HepG2 (cell line): ENCODE data around the gene TPI1. TPM values are rescaled to one million over a fixed set of nuclear protein-coding genes. Genes with fewer than 3 reads are reported as not detected.

Source experiments
- ATAC-seq: fragments of 200-7000 bp; cut with Tn5 transposase; 3 replicates; pipeline ENCODE4 v1.9.1; 2020; ENCODE audit warnings: mild to moderate bottlenecking, moderate library complexity
- BruUV-seq: library from RNA; stranded (reverse); fragments of 400-500 nt; replicated peaks from 2 replicates; lab custom pipeline; 2021; lab: Mats Ljungman, UMichigan
- CTCF ChIA-PET: fragments of 300-600 bp; formaldehyde crosslinking; extraction: SDS; loops from one replicate; lab custom pipeline; 2021; ENCODE audit warnings: low total read pairs, inconsistent platforms, low intra/inter-chr PET ratio; lab: Yijun Ruan, JAX
- POLR2A ChIA-PET: fragments of 350-600 bp; sonication (Branson Sonifier 250); formaldehyde crosslinking; loops from one replicate; lab custom pipeline; 2020; ENCODE audit warnings: antibody characterized with exemption, inconsistent platforms; lab: Yijun Ruan, JAX
- DNase-seq: peaks from one replicate; pipeline ENCODE4 v3.0.0-alpha.2; 2015; ENCODE audit warnings: low spot score
- FAIRE-seq: peaks from 3 replicates; lab custom pipeline; 2011; peaks lifted over from hg19 to GRCh38; lab: Jason Lieb, UNC
- H2AFZ ChIP-seq: one replicate; pipeline ENCODE4 v1.6.1; 2011; ENCODE audit warnings: low read length, inconsistent platforms
- H3K27ac ChIP-seq: fragments of 300-600 bp; 3 replicates; pipeline ENCODE4 v1.8.0; 2011; ENCODE audit warnings: mixed run types, mild to moderate bottlenecking, mixed read lengths, low read length, inconsistent platforms; ENCODE audit not compliant: insufficient read depth; ENCODE audit errors: extremely low read length
- H3K27me3 ChIP-seq, 2 experiments: fragments of 200-600 bp in 1 of 2; 2 replicates in 1 of 2; 3 replicates in 1 of 2; pipeline versions ENCODE4 v1.6.0 to v1.8.0; 2011; ENCODE audit warnings: low read length in 2 of 2, mild to moderate bottlenecking in 2 of 2, moderate library complexity in 2 of 2, inconsistent platforms in 1 of 2; ENCODE audit not compliant: insufficient read depth in 2 of 2, control insufficient read depth in 1 of 2
- H3K36me3 ChIP-seq, 2 experiments: fragments of 200-600 bp in 1 of 2; replicated peaks in 1 of 2; 2 replicates in 1 of 2; 3 replicates in 1 of 2; pipeline versions ENCODE4 v1.5.1 to v1.8.0; 2011; ENCODE audit warnings: low read length in 2 of 2, inconsistent platforms in 1 of 2; ENCODE audit not compliant: insufficient read depth in 2 of 2, control insufficient read depth in 1 of 2
- H3K4me1 ChIP-seq: 2 replicates; pipeline ENCODE4 v1.5.1; 2012; ENCODE audit warnings: low read length, inconsistent platforms; ENCODE audit not compliant: insufficient read depth
- H3K4me2 ChIP-seq: 2 replicates; pipeline ENCODE4 v1.6.0; 2011; ENCODE audit warnings: low read depth, low read length, inconsistent platforms
- H3K4me3 ChIP-seq, 3 experiments: fragments of 200-600 bp in 1 of 3; sonication (generic), shearing (Covaris generic) in 1 of 3; replicated peaks in 1 of 3; 2 replicates each; pipeline ENCODE4 v1.5.1; 2011 to 2016; ENCODE audit warnings: low read length in 3 of 3, inconsistent platforms in 2 of 3, low read depth in 2 of 3, mild to moderate bottlenecking in 2 of 3, control low read depth in 1 of 3, mixed read lengths in 1 of 3; ENCODE audit not compliant: insufficient read depth in 1 of 3
- H3K79me2 ChIP-seq: one replicate; pipeline ENCODE4 v1.6.1; 2011; ENCODE audit warnings: low read length, inconsistent platforms; ENCODE audit not compliant: insufficient read depth
- H3K9ac ChIP-seq: 2 replicates; pipeline ENCODE4 v1.6.0; 2011; ENCODE audit warnings: mild to moderate bottlenecking, low read depth, low read length, inconsistent platforms; ENCODE audit not compliant: insufficient read depth
- H3K9me3 ChIP-seq: 2 replicates; pipeline ENCODE4 v1.5.1; 2012; ENCODE audit warnings: mild to moderate bottlenecking, low read length
- H4K20me1 ChIP-seq: 2 replicates; pipeline ENCODE4 v1.6.0; 2011; ENCODE audit warnings: inconsistent platforms, mild to moderate bottlenecking, low read length, moderate library complexity; ENCODE audit not compliant: insufficient read depth
- HMGA1 ChIP-seq: sonication (generic); formaldehyde crosslinking; conservative IDR thresholded peaks from 2 replicates; pipeline ENCODE4 v1.4.0; 2020; ENCODE audit warnings: missing genetic modification reagents
- HOXA9 ChIP-seq: sonication (generic); formaldehyde crosslinking; IDR thresholded peaks from 2 replicates; pipeline ENCODE4 v1.8.1; 2022; ENCODE audit warnings: missing genetic modification reagents, mild to moderate bottlenecking, moderate library complexity, borderline replicate concordance
- IKZF4 ChIP-seq: sonication (generic); formaldehyde crosslinking; IDR thresholded peaks from 2 replicates; pipeline ENCODE4 v1.5.1; 2020; ENCODE audit warnings: borderline replicate concordance, mild to moderate bottlenecking, low read depth, missing genetic modification reagents; ENCODE audit errors: not compliant biosample characterization
- LCORL ChIP-seq, 2 experiments: fragments of 450-650 bp in 1 of 2; sonication (generic) in 1 of 2; formaldehyde crosslinking in 1 of 2; IDR thresholded peaks; 2 replicates each; pipeline versions ENCODE4 v1.5.0 to v1.6.1; 2017 to 2020; ENCODE audit warnings: antibody characterized with exemption in 1 of 2, missing genetic modification reagents in 1 of 2
- TSC22D2 ChIP-seq: sonication (generic); formaldehyde crosslinking; IDR thresholded peaks from 2 replicates; pipeline ENCODE4 v1.5.1; 2020; ENCODE audit warnings: missing genetic modification reagents, mild to moderate bottlenecking, borderline replicate concordance
- YEATS2 ChIP-seq: sonication (generic); formaldehyde crosslinking; IDR thresholded peaks from 2 replicates; pipeline ENCODE4 v1.4.0; 2020; ENCODE audit warnings: missing genetic modification reagents, borderline replicate concordance
- ZFAT ChIP-seq: sonication (generic); formaldehyde crosslinking; conservative IDR thresholded peaks from 2 replicates; pipeline ENCODE4 v1.8.1; 2023; ENCODE audit warnings: missing genetic modification reagents, inconsistent platforms
- ZNF567 ChIP-seq: sonication (generic); formaldehyde crosslinking; IDR thresholded peaks from 2 replicates; pipeline ENCODE4 v1.8.1; 2023; ENCODE audit warnings: mild to moderate bottlenecking, missing genetic modification reagents, borderline replicate concordance
- ZNF816 ChIP-seq: sonication (generic); formaldehyde crosslinking; IDR thresholded peaks from 2 replicates; pipeline ENCODE4 v1.8.0; 2022; ENCODE audit warnings: missing genetic modification reagents, mild to moderate bottlenecking, borderline replicate concordance
- ZSCAN25 ChIP-seq: sonication (generic); formaldehyde crosslinking; IDR thresholded peaks from 2 replicates; pipeline ENCODE4 v1.8.0; 2022; ENCODE audit warnings: mild to moderate bottlenecking, missing genetic modification reagents
- WGBS: methylation state at CpG from one replicate; pipeline ENCODE4 v1.1.6; 2017; ENCODE audit warnings: low lambda C conversion rate; 5-methylcytosine and 5-hydroxymethylcytosine counted together
- in situ Hi-C: cut with HindIII; loops from 2 replicates; pipeline ENCODE4 v1.10.0; 2017; ENCODE audit warnings: low pct_unique_long_range_greater_than_20kb; ENCODE audit not compliant: extremely low pct_ligation_motif_present
- intact Hi-C: fragments of 100-400 bp; cut with micrococcal nuclease; formaldehyde crosslinking; loops from one replicate; pipeline ENCODE4 v1.10.0; 2022; ENCODE audit not compliant: unreplicated experiment
- polyA plus RNA-seq, 8 experiments: library from polyadenylated mRNA; depleted of rRNA in 3 of 8; stranded (reverse) in 7 of 8; unstranded in 1 of 8; fragments of >200 nt; fragmentation: Illumina TruSeq in 4 of 8; extraction: Trizol in 4 of 8; gene quantifications; 2 replicates each; pipeline versions ENCODE4 v1.2.1 to v1.2.3, GENCODE V29; 2011 to 2016; ENCODE audit warnings: low read depth in 4 of 8, missing spikeins in 1 of 8, mixed read lengths in 1 of 8; ENCODE audit not compliant: insufficient read depth in 1 of 8
- total RNA-seq, 5 experiments: library from RNA; depleted of rRNA; stranded (reverse); fragments of >200 nt; fragmentation: Illumina TruSeq; extraction: Trizol; gene quantifications; 2 replicates each; pipeline ENCODE4 v1.2.3, GENCODE V29; 2016; ENCODE audit warnings: low read depth in 1 of 5
- TF ChIP-seq, protein P1 (sequence below): sonication (generic); formaldehyde crosslinking; IDR thresholded peaks from 2 replicates; pipeline ENCODE4 v1.8.0; 2023; ENCODE audit warnings: mild to moderate bottlenecking, missing genetic modification reagents
- TF ChIP-seq, protein P2 (sequence below): sonication (generic); formaldehyde crosslinking; conservative IDR thresholded peaks from 2 replicates; pipeline ENCODE4 v1.4.0; 2020; ENCODE audit warnings: missing genetic modification reagents

Gene TPI1
- total and polyA plus RNA-seq, 2 of the 13 experiments (the other 11 are each of a cell fraction or from before 2014, with no cell fraction given): 945 to 2,535 TPM

GRCh38 chr12:6836851-6837250, 30.5 kb upstream of the TPI1 start:
- Histone ChIP-seq H3K79me2 (no peaks in the 10 kb centered on the region), H3K4me1 (no peaks in the 10 kb centered on the region), H3K36me3 (peaks cover 12 to 33% of the 10 kb centered on the region in 2 experiments; a peak in 4 of 5 replicates), H2AFZ (no peak overlapping the region), H3K27me3 (no peaks in the 10 kb centered on the region), H3K27ac (no peak overlapping the region), H3K9me3 (no peaks in the 10 kb centered on the region), H4K20me1 (no peaks in the 10 kb centered on the region), H3K9ac (no peak overlapping the region), H3K4me3 (no peak overlapping the region), H3K4me2 (no peak overlapping the region)
- ATAC-seq: no peak
- intact Hi-C loops (no loop called here), in situ Hi-C loops (no loop called here)
- ChIA-PET POLR2A (interaction anchor here (1.2 to 2.7 kb wide), 2 partner anchors 15 to 70 kb away, joined by 3 to 13 read pairs; partner anchors contain the start of genes CDCA3 and USP5), CTCF (no interaction called here)
- WGBS: 94% methylated on average over 2 of the region's 16 CpGs
- DNase-seq: no peak
- no TSS peak for BruUV-seq
- TF ChIP-seq YEATS2 (CRISPR knock-in tag): no peak
- TF ChIP-seq ZFAT (CRISPR knock-in tag): no peak
- TF ChIP-seq IKZF4 (CRISPR knock-in tag): no peak
- TF ChIP-seq, protein P1, sequence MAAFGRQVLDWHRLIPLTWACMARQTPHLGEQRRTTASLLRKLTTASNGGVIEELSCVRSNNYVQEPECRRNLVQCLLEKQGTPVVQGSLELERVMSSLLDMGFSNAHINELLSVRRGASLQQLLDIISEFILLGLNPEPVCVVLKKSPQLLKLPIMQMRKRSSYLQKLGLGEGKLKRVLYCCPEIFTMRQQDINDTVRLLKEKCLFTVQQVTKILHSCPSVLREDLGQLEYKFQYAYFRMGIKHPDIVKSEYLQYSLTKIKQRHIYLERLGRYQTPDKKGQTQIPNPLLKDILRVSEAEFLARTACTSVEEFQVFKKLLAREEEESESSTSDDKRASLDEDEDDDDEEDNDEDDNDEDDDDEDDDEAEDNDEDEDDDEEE (CRISPR knock-in tag): no peak
- TF ChIP-seq, protein P2, sequence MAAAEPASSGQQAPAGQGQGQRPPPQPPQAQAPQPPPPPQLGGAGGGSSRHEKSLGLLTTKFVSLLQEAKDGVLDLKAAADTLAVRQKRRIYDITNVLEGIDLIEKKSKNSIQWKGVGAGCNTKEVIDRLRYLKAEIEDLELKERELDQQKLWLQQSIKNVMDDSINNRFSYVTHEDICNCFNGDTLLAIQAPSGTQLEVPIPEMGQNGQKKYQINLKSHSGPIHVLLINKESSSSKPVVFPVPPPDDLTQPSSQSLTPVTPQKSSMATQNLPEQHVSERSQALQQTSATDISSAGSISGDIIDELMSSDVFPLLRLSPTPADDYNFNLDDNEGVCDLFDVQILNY (CRISPR knock-in tag): no peak
- TF ChIP-seq ZSCAN25 (CRISPR knock-in tag): no peak
- no peak for TF ChIP-seq ZNF816
- TF ChIP-seq TSC22D2 (CRISPR knock-in tag): no peak
- TF ChIP-seq HMGA1 (CRISPR knock-in tag): no peak
- no peak for TF ChIP-seq HOXA9 (CRISPR knock-in tag)
- TF ChIP-seq LCORL (IDR thresholded peaks at IDR 0.05): no peak
- no peak for TF ChIP-seq LCORL (CRISPR knock-in tag; IDR thresholded peaks at IDR 0.05)
- TF ChIP-seq ZNF567 (CRISPR knock-in tag): no peak
- no peak for FAIRE-seq
